ENCODE results near the gene FNBP1L.
"Not testable (repeated sequence)": the region's sequence is repeated elsewhere in the genome, so short reads cannot be mapped to it uniquely, and the experiment has no call there.

FNBP1L gene

DNA sequence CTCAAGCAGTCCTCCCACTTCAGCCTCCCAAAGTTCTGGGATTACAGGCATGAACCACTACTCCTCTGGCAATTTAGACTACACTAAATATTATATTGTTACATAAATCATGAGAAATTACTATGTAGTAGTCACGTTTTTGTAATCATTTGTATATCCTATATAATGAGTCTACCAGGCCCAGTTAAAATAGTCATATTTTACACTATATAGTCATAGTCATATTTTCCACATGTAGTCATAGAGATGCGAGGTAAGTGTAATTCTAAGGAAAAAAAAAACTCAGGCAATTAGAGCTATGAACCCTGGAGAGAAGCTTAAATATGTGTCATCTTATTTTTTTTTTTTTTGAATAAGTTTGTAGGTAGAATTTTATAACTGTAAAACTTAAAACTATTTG is 90.0 kb downstream of the FNBP1L start:
- no peak for DNase-seq

DNA sequence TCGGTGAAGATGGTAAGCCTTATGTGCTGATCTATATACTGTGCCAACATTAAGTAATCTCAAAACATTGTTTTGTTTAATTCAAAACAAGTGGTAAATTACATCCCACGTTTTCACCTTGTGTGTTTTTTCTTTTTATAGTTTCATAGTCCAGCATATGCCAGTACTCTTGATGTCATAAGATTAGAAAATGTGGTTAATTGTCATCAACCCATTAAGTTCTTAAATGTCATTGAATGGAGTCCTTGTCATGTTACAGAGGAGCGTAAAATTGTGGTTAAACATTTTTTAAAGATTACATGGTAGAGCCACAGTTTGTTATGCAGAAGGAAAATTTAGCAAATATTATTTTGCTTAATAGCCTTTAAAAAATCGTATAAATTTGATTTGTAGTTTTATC is 93.1 kb downstream of the FNBP1L start:
- DNase-seq = no peak

DNA sequence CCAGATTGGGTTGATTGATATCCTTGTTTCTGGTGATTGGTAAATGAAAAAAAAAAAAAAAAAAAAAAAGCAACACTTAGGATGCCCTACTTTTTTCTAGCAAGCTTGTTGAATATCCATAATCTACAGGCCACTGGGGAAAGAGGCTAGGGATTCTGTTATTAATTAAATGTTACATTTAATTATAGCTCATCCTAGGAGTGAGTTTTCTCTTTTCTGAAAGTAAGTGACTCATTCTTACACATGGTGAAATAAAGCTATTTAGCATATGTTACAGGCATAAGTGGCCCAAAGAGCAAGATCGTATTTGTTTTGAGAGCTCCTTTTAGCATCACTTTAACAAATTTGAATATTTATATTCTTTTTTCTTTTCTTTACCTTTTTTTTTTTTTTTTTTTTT is 94.5 kb downstream of the FNBP1L start:
- DNase-seq = no peak

DNA sequence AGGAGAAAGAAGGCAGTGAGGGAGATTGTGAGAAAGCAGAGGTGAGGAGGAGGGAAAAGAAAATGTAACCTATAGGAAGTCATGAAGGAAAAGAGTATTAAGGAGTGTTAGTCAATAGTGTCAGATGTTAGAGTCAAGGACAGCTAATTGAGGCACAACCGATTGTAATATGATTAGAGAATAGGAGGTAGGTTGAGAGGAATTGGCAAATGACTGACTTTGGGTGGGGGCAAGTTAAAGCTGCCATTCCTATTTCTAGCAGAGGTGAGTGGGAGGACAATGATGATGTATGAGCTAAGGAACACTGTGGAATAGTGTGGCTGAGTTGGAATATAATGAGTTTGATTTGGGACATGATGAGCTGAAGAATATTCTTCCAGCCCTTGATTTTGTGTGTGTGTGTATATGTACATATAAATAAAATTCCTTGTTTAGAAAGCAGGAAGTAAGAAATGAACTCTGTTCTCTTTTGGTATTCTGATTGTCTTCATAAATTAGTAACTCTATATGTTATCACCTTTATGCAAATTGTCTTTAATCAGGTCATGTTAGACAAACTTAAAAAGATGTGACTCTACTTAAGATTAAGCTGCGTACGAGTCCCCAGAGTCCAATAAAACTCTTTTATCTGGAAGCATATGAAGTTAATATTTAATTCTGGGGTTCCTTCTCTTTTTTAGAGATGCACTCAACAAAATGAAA is 98.4 kb downstream of the FNBP1L start:
- no peak for DNase-seq

DNA sequence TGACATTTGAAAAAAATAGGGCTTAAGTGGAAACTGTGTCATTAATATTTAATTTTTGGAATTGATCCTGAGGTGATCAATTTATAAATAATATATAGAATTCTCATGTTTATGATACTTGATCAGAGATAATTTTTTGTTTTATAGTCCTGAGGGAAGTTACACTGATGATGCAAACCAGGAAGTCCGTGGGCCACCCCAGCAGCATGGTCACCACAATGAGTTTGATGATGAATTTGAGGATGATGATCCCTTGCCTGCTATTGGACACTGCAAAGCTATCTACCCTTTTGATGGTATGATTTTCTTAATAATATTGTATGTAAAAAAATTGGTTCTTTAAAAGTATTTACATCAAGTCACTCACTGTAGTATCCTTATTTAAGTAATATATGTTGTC is 101.2 kb downstream of the FNBP1L start:
- DNase-seq = no peak

DNA sequence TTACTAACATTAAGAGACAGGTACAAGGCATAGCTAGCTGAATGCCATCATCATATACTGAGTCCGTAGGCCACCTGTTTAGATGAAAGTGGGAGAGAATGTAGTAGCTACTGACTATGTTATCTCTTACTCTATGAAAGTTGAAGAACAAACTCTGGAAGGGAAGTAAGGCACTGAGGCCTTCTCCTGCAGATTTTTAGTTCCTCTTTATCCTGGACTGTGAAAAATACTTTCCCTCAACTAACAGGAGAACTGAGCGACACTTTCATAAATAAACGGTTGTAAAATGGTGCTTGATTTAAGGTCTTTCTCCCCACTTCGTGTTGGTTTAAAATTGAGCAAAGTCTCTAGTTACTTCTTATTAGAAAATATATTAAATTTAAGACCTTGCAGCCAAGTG is 101.9 kb downstream of the FNBP1L start:
- no peak for DNase-seq

DNA sequence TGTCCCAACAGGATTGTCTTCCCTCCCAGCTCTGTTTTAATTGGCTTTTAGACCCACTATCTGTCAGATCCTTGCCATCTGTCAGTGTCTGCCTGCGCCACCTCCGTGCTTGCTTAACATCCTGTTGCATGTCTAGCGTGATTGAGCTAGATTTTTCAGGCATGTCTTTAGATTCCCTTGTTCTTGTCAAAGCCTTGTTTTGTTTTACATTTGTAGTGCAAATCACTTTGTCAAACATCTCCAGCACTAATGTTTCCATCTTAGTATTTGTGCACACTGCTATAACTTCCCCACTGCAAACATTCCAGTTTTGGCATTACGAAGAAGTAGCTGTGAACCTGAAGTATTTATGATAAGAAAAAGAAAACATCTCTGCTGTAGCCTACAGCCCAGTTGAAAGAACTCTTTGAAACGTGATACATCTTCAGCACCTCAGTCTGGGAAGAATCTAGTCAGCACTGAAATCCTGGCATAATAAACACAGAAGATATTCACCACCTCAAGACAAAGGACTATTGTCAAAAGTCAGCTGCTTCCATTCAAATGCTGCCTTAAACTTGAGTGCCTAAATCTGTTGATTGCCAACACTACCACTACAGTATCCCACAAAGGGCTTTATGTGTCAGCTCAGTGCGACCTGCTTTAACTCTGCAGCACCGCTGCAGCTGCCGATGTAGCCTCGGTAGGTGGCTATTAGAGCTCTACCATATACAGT is 105.0 kb downstream of the FNBP1L start:
- no peak for DNase-seq

DNA sequence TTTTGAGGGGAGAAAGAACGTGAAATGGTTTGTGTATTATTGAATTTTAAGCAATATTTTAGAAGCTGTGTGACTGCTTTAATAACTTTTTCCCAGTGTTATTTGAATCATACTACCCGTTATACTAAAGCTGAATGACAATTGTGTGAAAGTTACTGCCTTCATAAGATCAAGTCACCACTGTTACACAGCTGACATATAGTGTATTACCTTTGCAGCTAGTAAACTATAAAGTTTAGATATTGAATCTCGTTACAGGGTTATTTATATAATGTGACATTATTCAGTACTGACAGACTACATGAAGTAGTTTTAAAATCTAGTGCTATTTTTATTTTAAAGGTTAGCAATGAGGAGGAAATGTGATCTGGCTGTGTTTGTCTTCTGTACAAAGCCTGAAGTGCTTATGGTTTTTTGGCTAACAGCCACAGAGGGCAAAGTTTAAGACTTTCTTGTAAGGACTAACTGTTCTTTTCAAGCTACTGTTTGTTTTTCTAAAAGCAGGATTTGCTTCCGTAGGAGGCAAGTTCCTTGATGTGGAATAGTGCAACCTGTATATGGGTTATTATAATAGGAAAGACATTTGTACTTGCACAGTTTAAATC is 106.1 kb downstream of the FNBP1L start:
- DNase-seq = not testable (repeated sequence)

DNA sequence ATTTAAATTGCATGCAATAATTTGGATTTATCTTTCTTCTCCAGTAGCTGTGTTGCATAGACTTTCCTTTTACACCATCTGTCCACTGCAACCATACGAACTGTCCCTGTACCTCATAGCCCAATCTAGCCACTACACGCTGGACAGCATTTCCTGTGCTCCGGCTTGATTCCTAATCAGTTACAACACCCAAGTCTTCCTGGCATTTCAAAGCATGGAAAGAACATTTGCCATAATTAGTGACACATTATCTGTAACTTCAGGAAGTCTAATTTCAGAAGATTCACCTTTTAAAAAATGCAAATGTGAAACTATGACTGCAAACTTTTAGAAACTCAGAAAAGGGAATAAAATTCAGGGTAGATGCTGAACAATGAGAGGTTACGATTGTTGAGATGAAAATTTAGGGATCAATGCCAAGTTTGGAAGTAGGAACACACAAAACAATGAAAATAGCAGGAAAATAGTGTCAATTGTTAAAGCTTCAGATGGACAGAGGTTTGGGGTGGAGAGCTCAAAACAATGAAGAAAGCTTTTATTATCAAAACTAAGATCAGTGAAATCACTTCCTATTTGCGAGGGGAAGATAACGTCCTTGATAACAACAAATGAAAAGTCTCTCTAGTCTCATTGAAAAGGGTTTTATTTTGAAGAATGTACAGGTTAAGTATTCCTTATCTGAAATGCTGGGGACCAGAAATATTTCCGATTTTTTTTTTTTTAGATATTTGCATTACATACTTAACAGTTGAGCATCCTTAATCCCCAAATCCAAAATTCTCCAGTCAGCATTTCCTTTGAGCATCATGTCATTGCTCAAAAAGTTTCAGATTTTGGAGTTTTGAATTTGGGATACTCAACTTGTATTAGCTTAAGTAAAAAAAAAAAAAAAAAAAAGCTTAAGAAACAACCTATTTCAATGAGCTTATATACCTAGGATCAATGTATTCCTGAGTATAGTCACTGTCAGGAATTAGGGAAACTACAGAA is 107.3 kb downstream of the FNBP1L start:
- no peak for DNase-seq

DNA sequence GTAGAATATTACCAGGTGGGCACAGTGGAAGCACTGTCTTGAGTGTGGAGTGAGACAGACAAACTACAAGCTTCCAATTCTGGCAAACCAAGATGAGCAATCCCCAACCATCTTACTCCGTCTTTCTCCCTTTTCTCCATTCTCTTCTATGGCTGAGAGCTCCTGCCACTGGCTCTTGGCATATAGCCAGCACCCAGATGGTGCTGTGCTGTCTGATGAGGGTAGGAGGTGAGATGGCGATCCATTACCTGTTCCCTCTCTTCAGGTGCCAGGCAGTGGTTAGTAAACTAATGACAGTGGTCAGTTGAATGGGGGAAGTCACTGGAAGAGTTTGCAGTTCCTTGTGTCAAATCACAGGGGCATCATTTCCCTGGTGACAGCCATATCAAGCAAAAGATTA is 108.4 kb downstream of the FNBP1L start:
- no peak for DNase-seq

DNA sequence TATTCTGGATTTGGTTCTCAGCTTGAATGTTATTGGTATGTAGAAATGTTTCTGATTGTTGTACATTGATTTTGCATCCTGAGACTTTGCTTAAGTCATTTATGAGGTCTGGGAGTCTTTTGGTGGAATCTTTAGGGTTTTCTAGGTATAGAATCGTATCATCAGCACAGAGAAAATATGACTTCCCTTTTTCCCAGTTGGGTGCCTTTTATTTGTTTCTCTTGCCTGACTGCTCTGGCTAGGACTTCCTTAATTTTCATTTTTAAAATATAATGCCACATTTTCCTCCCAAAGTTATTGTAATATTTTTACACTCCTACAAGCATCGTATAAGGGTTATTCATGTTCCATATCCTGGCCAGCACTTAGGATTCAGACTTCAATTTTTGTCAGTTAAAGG is 111.1 kb downstream of the FNBP1L start:
- DNase-seq = no peak

DNA sequence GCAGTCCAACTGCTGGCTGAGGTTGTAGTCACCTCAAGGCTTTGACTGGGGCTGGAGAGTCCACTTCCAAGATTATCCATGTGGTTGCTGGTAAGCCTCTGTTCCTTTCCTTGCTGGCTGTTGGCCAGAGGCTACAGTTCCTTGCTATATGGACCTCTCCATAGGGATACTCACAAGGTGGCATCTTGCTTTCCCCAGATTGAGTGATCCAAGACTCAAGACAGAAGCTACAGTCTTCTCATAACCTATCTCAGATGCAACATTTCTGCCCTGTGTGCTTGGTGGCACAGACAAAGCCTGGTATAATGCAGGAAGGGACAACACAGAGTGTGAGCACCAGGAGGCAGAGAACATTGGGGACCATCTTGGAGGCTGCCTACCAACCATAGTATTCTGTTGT is 111.8 kb downstream of the FNBP1L start:
- DNase-seq = no peak

DNA sequence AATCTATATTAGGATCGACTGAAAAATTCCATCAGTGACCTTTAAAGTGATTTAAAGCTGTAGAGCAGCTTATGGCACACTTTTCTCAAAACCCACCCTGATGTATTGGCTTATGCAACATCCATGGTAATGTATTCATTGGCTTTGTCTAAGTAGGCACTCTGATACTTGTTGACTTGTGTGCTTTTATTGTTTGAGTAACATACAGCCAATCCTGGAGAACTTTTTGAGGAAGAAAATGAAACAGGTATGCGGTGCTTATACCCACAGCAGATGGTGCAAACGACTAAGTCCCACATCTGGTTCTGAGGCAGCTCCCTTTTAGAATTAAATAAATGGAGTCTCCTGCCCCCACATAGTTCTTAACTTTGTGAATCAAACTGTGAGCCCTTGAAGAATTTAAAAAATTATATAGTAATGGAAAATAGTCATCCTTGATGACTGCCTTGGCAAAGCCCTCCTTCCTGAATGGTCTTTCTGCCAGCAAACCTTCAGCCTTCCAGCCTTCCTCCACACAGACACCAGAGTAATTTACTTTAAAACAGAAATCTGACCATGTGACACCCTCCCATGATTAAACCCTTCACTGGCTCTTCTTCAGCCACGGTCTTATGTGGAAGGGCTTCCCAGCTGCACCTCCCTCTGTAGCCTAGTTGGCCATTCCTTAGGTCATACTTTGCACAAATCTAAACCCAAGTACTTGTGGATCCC is 117.7 kb downstream of the FNBP1L start:
- DNase-seq = no peak

DNA sequence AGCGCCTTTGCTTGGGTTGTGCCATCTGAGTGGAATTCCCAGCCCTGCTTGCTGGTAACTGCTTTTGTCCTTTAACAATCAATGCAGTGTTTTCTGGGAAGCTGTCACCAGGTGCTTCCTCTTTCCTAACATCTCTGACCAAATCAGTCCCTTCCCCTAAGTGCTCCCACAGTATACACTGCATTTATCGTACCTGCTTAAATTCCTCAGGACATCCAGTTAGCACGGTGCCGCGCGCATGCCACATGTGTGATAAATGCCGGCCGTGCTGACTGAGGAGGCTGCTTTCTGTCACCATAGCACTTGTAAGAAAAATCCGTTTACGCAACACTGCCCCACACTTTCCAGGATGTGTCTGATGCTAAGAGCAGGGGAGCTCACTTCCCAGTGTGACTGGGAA is 118.3 kb downstream of the FNBP1L start:
- no peak for DNase-seq

DNA sequence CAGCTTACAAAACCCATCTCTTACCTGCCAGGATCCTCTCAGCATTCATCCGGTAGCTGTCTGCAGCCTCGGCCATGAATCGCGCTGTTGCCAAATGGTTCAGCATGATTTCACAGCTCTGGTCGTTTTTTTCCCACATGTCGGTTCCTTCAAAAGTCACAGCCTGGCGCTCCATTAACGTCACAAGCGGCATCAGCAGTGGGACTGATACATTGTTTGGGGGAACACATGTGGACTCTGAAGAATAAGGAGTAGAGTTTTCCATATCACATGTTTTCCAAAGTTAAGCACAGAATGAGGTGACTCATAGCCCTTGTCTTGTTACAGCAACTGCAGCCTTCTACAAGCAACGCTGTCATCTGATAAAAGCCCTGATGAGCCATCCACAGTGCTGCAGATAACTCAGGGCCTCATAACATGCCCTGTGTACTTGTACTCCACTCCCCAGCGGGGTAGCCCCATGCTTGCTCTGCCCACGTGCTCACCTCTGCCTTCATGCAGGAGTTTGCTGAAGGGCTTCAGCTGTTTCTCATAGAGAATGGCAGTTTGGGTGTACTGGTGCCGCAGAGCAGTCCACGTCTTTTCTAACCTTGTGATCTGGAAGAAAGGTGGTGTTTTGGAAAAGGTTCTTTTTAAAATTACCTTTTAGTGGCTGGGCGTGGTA is 119.5 kb downstream of the FNBP1L start:
- DNase-seq = no peak

DNA sequence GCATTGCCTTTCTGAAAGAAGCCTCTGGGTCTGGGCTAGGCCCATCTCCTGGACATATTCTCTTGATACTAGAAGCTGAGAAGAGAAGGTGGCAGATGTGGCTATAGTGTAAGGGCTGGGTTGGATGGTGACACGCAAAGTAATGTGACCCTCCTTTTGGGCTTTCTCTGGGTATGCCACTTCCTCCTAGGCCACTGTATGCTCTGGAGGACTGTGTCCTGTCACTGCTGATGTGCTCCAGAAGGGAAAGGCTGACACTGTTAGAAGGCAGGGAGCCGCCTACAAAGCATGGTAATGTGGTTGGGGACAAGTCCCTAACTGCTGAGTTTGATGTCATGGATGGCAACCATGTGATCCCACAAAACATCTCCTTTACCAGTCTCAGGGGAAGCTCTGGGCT is 121.6 kb downstream of the FNBP1L start:
- no peak for DNase-seq

DNA sequence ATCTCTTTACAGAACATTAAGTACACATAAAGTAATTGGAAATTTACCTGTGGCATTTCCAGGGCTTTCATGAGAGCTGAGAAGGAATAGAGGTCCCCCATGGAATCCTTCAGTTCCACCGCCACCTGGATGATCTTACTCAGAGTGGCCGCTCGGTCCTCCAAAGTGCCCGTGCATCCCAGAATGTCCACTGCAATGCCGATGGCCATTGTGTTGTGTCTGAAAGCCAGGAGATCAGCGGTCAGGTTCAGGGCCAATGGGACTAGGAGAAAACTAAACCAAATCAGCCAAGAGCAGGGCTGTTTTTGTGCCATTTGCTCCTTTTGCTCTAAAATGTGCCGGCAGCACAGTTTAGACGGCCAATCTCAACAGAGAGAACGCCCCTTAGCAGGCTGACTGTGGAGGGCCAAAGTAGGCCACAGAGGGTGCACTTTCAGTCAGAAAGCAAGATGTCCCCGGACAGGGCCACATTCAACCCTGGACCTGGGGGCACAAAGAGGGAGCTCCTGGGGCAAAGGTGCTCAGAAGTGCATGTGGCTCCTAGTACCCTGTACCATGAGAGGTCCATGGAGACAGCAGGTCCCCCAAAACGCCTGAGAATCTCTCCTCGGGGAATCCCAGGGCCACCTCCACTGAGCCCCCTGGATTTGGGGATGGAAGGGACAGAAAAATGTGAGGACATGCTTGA is 123.8 kb downstream of the FNBP1L start:
- DNase-seq = no peak

DNA sequence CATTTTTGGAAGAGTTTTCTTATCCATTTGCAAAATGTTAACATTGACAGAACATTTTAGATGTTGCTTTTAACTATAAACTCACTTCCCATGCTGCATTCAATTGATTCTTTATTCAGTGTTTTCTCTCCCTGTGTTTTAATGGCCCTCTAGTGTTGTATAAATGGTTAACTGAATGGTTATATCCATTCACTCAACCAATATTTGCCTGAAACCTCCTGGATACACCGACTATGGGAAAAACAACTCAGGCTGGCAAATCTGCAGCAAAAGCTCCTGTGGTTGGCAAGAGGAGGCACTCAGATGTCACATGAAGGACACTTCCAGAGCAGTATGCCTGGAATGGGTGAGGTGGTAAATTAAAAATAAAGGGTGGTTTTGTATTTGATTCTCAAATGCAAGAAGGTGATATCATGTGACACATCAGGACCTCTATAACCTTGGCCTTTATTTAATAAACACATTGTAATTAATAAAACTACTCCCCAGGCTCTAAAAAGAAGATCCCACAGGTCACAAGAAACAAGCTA is 126.1 kb downstream of the FNBP1L start:
- DNase-seq = no peak

DNA sequence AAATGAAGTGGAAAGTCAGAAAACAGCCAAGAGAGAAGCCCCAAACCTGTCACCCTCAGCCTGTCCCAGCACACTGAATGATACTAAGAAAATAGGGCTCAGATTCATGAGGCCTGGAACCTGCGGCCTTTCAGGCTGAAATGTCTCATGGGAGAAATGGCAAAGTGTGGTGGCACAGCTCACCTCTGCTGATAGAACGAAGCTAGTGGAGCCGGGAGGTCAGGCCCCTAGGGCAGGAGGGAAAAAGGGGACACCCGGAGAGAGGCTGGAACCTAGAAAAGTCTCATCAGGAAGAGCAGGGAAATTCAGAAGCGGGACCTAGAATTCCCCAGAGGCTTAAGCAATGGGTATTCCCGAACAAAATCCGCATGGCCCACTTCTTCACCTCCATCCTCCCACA is 126.6 kb downstream of the FNBP1L start:
- no peak for DNase-seq

DNA sequence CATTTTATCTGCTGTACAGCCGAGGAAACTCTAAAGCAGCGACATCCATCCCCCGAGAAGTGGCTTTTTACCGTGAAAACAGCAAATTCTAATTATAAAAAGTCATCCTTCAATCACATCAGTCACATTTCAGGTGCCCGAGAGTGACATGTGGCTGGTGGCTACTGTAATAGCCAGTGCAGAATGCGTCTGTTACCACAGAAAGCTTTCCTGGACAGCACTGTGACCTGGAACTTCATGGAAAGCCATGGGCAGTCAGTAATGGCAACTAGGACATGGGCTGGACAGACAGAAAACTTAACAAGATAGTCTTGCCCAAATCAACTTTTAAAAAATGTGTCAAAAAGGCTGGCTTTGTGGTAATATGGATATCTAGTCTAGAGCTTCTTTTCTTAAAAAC is 127.1 kb downstream of the FNBP1L start:
- no peak for DNase-seq

All from stimulated activated naive CD4-positive, alpha-beta T cell treated with Interleukin-2 at 50 U/mL for 16 hours (primary cell).